HEK293 (cell line): ENCODE data around the gene C16orf74.

ENCODE experiments used
- MEIS1 ChIP-seq: sonication (generic); formaldehyde crosslinking; IDR thresholded peaks from 2 replicates; pipeline ENCODE4 v1.8.1; 2022; ENCODE audit warnings: missing genetic modification reagents, mild to moderate bottlenecking, borderline replicate concordance
- PRDM1 ChIP-seq: fragments of 450-650 bp; formaldehyde crosslinking; IDR thresholded peaks from 2 replicates; pipeline ENCODE4; 2016; ENCODE audit warnings: missing biosample characterization, missing genetic modification characterization
- YY1 ChIP-seq: fragments of 450-650 bp; formaldehyde crosslinking; IDR thresholded peaks from 2 replicates; pipeline ENCODE4 v1.5.1; 2018; ENCODE audit warnings: missing biosample characterization, missing genetic modification characterization
- ZBTB1 ChIP-seq: fragments of 450-650 bp; formaldehyde crosslinking; IDR thresholded peaks from 2 replicates; pipeline ENCODE4 v1.5.1; 2016; ENCODE audit warnings: missing biosample characterization, missing genetic modification characterization
- ZNF16 ChIP-seq: fragments of 450-650 bp; formaldehyde crosslinking; IDR thresholded peaks from 2 replicates; pipeline ENCODE4 v1.5.1; 2016; ENCODE audit warnings: low read depth, missing biosample characterization, missing genetic modification characterization
- ZNF2 ChIP-seq: fragments of 450-650 bp; formaldehyde crosslinking; IDR thresholded peaks from 2 replicates; pipeline ENCODE4 v1.5.1; 2016; ENCODE audit warnings: missing biosample characterization, missing genetic modification characterization
- ZNF324 ChIP-seq: fragments of 450-650 bp; formaldehyde crosslinking; IDR thresholded peaks from 2 replicates; pipeline ENCODE4 v1.5.1; 2016; ENCODE audit warnings: missing biosample characterization, missing genetic modification characterization
- ZNF529 ChIP-seq: fragments of 450-650 bp; formaldehyde crosslinking; IDR thresholded peaks from 2 replicates; pipeline ENCODE4 v1.5.1; 2017; ENCODE audit warnings: missing genetic modification characterization, missing biosample characterization; ENCODE audit not compliant: insufficient replicate concordance
- ZNF776 ChIP-seq: fragments of 450-650 bp; formaldehyde crosslinking; IDR thresholded peaks from 2 replicates; pipeline ENCODE4 v1.5.0; 2017; ENCODE audit warnings: missing biosample characterization, missing genetic modification characterization, borderline replicate concordance
- TF ChIP-seq, protein P1 (sequence below): fragments of 450-650 bp; formaldehyde crosslinking; IDR thresholded peaks from 2 replicates; pipeline ENCODE4 v1.5.1; 2016; ENCODE audit warnings: missing biosample characterization, missing genetic modification characterization
- TF ChIP-seq, protein P2 (sequence below): fragments of 450-650 bp; formaldehyde crosslinking; IDR thresholded peaks from 2 replicates; pipeline ENCODE4 v1.5.1; 2016; ENCODE audit warnings: missing biosample characterization, missing genetic modification characterization
- TF ChIP-seq, protein P3 (sequence below): fragments of 450-650 bp; formaldehyde crosslinking; IDR thresholded peaks from 2 replicates; pipeline ENCODE4 v1.5.1; 2016; ENCODE audit warnings: missing biosample characterization, missing genetic modification characterization

DNA sequence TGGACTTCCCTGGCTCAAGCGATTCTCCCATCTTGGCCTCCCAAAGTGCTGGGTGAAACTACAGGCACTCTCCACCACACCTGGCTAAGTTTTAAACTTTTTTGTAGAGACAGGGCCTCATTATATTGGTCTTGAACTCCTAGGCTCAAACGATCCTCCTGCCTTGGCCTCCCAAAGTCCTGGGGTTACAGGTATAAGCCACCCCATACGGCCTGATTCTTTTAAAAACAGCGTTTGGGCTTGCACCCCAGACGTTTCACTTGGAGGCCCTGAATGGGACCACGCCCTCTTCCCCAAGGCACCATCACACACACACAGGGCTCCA lies 32.8 kb downstream of the C16orf74 start:
- TF ChIP-seq ZNF16 (tag by site-specific recombination): no peak
- no peak for TF ChIP-seq ZNF324 (tag by site-specific recombination)
- no peak for TF ChIP-seq ZNF776 (tag by site-specific recombination)
- TF ChIP-seq, protein P1, sequence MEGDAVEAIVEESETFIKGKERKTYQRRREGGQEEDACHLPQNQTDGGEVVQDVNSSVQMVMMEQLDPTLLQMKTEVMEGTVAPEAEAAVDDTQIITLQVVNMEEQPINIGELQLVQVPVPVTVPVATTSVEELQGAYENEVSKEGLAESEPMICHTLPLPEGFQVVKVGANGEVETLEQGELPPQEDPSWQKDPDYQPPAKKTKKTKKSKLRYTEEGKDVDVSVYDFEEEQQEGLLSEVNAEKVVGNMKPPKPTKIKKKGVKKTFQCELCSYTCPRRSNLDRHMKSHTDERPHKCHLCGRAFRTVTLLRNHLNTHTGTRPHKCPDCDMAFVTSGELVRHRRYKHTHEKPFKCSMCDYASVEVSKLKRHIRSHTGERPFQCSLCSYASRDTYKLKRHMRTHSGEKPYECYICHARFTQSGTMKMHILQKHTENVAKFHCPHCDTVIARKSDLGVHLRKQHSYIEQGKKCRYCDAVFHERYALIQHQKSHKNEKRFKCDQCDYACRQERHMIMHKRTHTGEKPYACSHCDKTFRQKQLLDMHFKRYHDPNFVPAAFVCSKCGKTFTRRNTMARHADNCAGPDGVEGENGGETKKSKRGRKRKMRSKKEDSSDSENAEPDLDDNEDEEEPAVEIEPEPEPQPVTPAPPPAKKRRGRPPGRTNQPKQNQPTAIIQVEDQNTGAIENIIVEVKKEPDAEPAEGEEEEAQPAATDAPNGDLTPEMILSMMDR (tag by site-specific recombination): no peak; the same call in 1 of the 2 replicates
- no peak for TF ChIP-seq YY1 (tag by site-specific recombination)
- no peak for TF ChIP-seq ZNF529 (tag by site-specific recombination)
- TF ChIP-seq, protein P2, sequence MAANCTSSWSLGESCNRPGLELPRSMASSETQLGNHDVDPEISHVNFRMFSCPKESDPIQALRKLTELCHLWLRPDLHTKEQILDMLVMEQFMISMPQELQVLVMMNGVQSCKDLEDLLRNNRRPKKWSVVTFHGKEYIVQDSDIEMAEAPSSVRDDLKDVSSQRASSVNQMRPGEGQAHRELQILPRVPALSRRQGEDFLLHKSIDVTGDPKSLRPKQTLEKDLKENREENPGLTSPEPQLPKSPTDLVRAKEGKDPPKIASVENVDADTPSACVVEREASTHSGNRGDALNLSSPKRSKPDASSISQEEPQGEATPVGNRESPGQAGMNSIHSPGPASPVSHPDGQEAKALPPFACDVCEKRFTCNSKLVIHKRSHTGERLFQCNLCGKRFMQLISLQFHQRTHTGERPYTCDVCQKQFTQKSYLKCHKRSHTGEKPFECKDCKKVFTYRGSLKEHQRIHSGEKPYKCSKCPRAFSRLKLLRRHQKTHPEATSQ (tag by site-specific recombination): no peak
- TF ChIP-seq MEIS1 (CRISPR knock-in tag): no peak
- TF ChIP-seq ZNF2 (tag by site-specific recombination): no peak
- TF ChIP-seq PRDM1 (tag by site-specific recombination): no peak
- TF ChIP-seq ZBTB1 (tag by site-specific recombination): no peak
- TF ChIP-seq, protein P3, sequence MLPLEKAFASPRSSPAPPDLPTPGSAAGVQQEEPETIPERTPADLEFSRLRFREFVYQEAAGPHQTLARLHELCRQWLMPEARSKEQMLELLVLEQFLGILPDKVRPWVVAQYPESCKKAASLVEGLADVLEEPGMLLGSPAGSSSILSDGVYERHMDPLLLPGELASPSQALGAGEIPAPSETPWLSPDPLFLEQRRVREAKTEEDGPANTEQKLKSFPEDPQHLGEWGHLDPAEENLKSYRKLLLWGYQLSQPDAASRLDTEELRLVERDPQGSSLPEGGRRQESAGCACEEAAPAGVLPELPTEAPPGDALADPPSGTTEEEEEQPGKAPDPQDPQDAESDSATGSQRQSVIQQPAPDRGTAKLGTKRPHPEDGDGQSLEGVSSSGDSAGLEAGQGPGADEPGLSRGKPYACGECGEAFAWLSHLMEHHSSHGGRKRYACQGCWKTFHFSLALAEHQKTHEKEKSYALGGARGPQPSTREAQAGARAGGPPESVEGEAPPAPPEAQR: no peak
